GM18508 (cell line): ENCODE results near the gene NAP1L4.

ENCODE experiments used
- ATAC-seq: cut with Tn5 transposase; IDR thresholded peaks from one replicate; pipeline ENCODE4 v1.9.1; 2021; ENCODE audit warnings: moderate number of reproducible peaks; ENCODE audit not compliant: insufficient read depth, unreplicated experiment

The NAP1L4 gene

GRCh38 chr11:2992234-2992996 is at the start of gene NAP1L4:
TSS of gene NAP1L4 (minus strand) at chr11:2992329. CDS start at chr11:2979220, 13,109 bp downstream.
- ATAC-seq = peak; percentile 68

- no peak for ATAC-seq
Measured at GRCh38 chr11:3040881-3041280, 48.8 kb upstream of the NAP1L4 start.

DNA sequence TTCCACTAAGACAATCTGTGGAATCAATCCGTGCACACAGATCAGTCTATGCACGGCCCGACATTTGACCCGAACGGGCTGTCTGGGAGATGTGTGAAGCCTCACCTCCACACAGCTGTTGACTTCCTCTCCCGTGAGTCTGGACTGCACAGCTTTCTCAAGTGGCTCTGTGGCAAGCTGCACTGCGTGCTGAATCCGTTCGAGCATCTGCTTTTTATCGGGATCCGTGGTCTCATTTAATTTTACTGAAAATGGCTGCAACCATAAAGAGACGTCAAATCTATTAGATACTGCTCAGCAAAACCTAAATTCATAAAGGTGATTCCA is 45.8 kb upstream of the NAP1L4 start:
- no peak for ATAC-seq

- ATAC-seq = no peak
Measured at GRCh38 chr11:3037040-3037944, 45.2 kb upstream of the NAP1L4 start.

GRCh38 chr11:3036419-3036818 is 44.3 kb upstream of the NAP1L4 start:
- ATAC-seq = no peak

DNA sequence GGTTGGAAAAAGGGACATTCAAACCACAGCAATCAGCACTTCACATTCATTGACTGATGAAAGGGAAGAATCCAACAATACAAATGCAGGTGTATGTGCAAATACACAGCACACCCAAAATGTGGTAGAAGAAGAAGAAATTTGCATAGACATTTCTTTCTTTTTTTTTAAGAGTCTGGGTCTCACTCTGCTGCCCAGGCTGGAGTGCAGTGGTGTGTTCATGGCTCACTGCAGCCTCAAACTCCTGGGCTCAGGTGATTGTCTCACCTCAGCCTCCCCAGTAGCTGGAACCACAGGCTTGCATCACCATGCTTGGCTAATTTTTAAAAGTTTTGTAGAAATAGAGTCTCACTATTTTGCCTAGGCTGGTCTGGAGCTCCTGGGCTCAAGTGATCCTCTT is 43.2 kb upstream of the NAP1L4 start:
- no peak for ATAC-seq

- ATAC-seq = no peak
Measured at GRCh38 chr11:3030289-3031070, 38.4 kb upstream of the NAP1L4 start.

GRCh38 chr11:3028813-3029212 is 36.7 kb upstream of the NAP1L4 start:
- no peak for ATAC-seq

GRCh38 chr11:3026803-3027202 is 34.7 kb upstream of the NAP1L4 start:
- no peak for ATAC-seq

GRCh38 chr11:3022982-3023381 is 30.9 kb upstream of the NAP1L4 start:
- no peak for ATAC-seq

- peak; percentile 56 for ATAC-seq
Measured at GRCh38 chr11:3022300-3022967, 30.3 kb upstream of the NAP1L4 start.

GRCh38 chr11:3021125-3021524 is 29.0 kb upstream of the NAP1L4 start:
- ATAC-seq = no peak

- no peak for ATAC-seq
Measured at GRCh38 chr11:3020011-3020410, 27.9 kb upstream of the NAP1L4 start.

DNA sequence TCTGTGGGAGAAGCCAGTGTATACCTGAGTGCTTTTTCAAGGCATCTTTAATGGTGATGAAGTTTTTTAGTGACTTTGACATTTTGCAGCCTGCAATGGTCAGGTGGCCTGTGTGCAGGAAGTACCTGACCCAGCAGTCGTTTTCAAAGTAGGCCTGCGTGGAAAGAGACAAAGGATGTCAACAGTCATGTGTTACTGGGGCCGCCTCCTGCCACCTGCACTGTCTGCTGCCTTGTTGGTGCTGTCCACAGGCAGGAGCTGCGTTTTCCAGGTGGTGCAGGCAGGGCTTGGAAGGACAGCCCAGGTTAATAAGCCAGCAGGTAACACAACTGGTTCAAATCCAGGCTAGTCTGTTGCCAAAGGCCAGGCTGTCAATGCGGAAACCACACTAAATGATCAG is 26.5 kb upstream of the NAP1L4 start:
- ATAC-seq = no peak

- no peak for ATAC-seq
Measured at GRCh38 chr11:3016861-3017260, 24.7 kb upstream of the NAP1L4 start.

DNA sequence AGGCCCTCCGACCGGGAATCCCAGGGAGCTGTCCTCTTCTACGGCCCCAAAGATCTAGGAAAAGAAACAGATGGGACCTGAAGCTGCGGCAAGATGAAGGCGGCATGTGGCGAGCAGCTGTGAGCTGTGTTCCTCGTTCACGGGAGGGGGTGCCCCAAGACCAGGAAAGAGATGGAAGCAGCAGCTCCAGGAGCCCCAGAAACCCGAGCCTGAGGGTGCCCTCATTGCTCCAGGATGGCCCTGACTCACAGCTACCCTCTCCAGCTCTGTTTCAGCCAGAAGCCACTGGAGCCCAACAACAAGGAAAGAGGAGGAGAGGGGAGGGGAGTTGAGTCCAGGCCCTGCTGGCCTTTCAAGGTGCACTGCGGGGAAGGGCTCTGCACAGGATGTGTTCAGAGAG is 23.7 kb upstream of the NAP1L4 start:
- no peak for ATAC-seq

- no peak for ATAC-seq
Measured at GRCh38 chr11:3014943-3015342, 22.8 kb upstream of the NAP1L4 start.

DNA sequence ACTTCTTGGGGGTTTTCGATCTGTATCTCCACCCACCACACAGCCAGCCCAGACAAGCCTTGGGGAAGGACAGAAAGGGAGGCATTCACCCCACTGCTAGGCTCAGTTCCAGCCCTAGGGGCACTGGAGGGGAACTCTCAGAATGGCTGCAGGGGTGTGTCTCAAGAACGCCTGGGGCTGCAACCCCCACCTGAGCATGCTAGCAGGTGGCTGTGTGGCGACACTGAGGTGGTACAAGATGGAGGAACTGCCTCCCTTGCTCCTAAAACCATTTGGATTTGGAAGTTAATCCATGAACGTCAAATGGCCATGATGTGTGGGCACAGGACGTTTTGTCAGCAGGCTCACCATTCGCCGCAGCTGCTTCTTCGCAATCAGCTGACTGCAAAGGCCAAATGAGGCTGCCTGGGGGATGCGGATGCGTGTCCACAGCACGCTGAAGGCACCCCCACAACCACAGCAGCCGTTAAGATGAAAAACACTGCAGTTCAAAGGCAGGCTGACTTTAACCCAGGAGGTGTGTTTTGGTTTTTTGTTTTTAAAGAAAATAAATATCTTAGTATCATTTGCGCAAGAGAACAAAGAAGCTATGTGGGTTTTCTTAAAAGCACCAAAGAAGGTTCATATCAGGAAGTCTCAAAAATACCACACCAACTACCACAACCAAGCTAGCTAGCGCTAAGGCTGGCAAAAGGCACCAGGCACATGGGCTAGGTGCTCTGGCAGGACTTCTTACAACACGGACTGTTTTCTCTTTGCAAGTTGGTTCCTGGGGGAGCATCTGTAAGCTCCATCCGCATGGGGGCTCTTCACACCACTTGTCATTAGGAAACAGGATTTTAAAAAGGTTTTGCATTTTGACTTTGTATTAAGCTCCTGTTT is 22.2 kb upstream of the NAP1L4 start:
- no peak for ATAC-seq
